ENCODE results near the gene BANP.

DNA sequence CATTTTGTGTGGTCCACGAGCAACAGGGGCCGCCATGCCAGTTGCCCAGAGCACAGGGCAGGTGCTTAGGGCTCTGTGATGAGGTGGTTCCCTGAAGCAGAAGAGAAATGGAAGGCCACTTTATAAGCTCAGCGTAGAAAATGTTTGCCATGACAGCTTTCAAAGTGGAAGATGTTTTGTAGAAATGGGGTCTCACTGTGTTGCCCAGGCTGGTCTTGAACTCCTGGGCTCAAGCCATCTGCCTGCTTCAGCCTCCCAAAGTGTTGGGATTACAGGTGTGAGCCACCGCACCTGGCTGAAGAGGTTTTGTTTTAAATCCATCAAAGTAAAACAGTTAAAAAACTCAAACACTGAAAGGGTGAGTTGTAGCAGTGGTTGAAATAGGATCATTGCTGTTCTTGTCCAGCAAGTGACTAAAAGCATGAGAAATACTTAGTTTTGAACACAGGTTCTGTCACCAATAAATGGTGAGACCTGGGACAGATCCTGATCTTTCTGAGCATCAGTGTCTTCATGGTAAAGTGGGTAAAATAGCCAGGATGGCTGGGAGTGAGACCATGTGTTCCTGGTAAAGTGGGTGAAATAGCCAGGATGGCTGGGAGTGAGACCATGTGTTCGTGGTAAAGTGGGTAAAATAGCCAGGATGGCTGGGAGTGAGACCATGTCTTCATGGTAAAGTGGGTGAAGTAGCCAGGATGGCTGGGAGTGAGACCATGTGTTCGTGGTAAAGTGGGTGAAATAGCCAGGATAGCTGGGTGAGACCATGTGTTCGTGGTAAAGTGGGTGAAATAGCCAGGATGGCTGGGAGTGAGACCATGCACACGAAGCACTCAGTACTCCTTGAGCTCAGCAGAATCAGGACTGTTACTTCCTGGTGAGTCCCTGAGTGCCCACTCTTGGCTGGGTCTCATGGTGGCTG, 46.0 kb downstream of the BANP start:
- TF ChIP-seq POLR2A (IDR thresholded peaks at IDR 0.05; ENCODE audit: low read length) (no peak), GATA1 (IDR thresholded peaks at IDR 0.05; ENCODE audit: low read depth, low read length) (no peak)

Data from erythroblast (primary cell).